ENCODE data around the gene PFN3.

Gene PFN3

GRCh38 chr5:177393206-177393765, 7.2 kb downstream of the PFN3 start:
- in situ Hi-C loops (cut with MboI; ENCODE audit: low pct_unique_long_range_greater_than_20kb, low sequenced_read_pairs, unreplicated experiment), result no loop called here
- no peak for DNase-seq (ENCODE audit: low spot score)
- no peak for TF ChIP-seq CTCF (IDR thresholded peaks at IDR 0.05; ENCODE audit: extremely low read depth, insufficient read depth, missing control alignments)

GRCh38 chr5:177392765-177393164, 7.7 kb downstream of the PFN3 start:
- TF ChIP-seq CTCF (IDR thresholded peaks at IDR 0.05; ENCODE audit: extremely low read depth, insufficient read depth, missing control alignments), result no peak
- DNase-seq (ENCODE audit: low spot score), result no peak
- in situ Hi-C loops (cut with MboI; ENCODE audit: low pct_unique_long_range_greater_than_20kb, low sequenced_read_pairs, unreplicated experiment), result no loop called here

GRCh38 chr5:177390363-177391300, 9.8 kb downstream of the PFN3 start:
- peak; percentile 95 for DNase-seq (ENCODE audit: low spot score)
- in situ Hi-C loops (cut with MboI; ENCODE audit: low pct_unique_long_range_greater_than_20kb, low sequenced_read_pairs, unreplicated experiment), result no loop called here
- TF ChIP-seq CTCF (IDR thresholded peaks at IDR 0.05; ENCODE audit: extremely low read depth, insufficient read depth, missing control alignments), result peak; percentile 92

GRCh38 chr5:177389241-177390169, 11.0 kb downstream of the PFN3 start:
- TF ChIP-seq CTCF (IDR thresholded peaks at IDR 0.05; ENCODE audit: extremely low read depth, insufficient read depth, missing control alignments), result no peak
- DNase-seq (ENCODE audit: low spot score), result peak; percentile 71
- in situ Hi-C loops (cut with MboI; ENCODE audit: low pct_unique_long_range_greater_than_20kb, low sequenced_read_pairs, unreplicated experiment), result no loop called here

GRCh38 chr5:177388521-177389052, 11.9 kb downstream of the PFN3 start:
- in situ Hi-C loops (cut with MboI; ENCODE audit: low pct_unique_long_range_greater_than_20kb, low sequenced_read_pairs, unreplicated experiment), result no loop called here
- DNase-seq (ENCODE audit: low spot score), result no peak
- no peak for TF ChIP-seq CTCF (IDR thresholded peaks at IDR 0.05; ENCODE audit: extremely low read depth, insufficient read depth, missing control alignments)

GRCh38 chr5:177387405-177387804, 13.1 kb downstream of the PFN3 start:
- in situ Hi-C loops (cut with MboI; ENCODE audit: low pct_unique_long_range_greater_than_20kb, low sequenced_read_pairs, unreplicated experiment), result no loop called here
- TF ChIP-seq CTCF (IDR thresholded peaks at IDR 0.05; ENCODE audit: extremely low read depth, insufficient read depth, missing control alignments), result no peak

More at GRCh38 chr5:177387405-177387804, 13.1 kb downstream of the PFN3 start:
- no peak for DNase-seq (ENCODE audit: low spot score)
